Coronary artery (tissue), 2 donors: ENCODE measurements around the gene FAM20C.
"Not testable (repeated sequence)": the region's sequence is repeated elsewhere in the genome, so short reads cannot be mapped to it uniquely, and the experiment has no call there.

Experiments
- DNase-seq: peaks from one replicate; pipeline ENCODE4 v3.0.0-alpha.2; 2017; ENCODE audit warnings: low spot score
- H3K27ac ChIP-seq, 2 donors: fragments of 200-600 bp; sonication (generic); one replicate each; pipeline ENCODE4 v1.5.1; 2016 to 2019
- H3K4me3 ChIP-seq: fragments of 200-600 bp; sonication (generic); 2 replicates; pipeline ENCODE4 v1.5.1; 2016; ENCODE audit warnings: mild to moderate bottlenecking, moderate library complexity
- TF ChIP-seq, protein P1 (sequence below): fragments of 200-600 bp; sonication (generic); IDR thresholded peaks from one replicate; pipeline ENCODE4 v1.5.1; 2019; ENCODE audit warnings: antibody characterized with exemption

Gene FAM20C

DNA sequence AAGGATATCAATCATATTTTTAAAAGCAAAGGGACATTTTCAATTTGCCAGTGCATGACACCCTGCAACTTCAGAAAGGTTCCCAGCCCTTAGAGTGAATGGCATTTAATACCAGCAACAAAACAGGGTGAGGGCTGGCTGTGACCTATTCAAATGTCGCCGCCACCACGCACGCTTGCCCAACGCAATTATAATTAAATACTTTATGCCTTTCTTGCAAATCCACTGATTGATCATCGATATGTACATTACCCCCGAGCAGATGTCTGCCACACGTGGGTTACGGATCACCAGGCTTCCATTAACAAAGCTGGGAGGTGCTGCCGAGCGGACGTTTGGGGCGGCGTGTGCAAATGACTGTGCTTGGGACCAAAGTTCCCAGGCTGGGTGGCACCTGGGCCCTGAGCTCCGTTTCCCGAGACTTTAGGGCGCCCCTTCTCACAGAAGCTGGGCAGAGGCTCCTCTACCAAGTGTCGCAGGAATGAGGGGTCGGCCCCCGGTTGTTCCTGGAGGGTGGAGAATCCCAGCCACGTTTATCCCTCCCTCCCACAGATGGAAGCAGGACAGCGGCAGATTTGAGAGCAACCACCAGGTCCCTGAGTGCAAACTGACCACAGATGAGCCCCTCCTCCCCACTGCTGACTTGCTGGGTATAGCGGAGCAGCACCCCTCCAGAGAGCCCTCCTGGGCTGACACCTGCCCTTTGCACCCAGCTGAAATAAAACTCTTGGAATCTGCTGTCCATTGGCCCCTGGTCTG lies 101.5 kb downstream of the FAM20C start:
- no peak overlapping the region for H3K4me3 ChIP-seq
- TF ChIP-seq, protein P1, sequence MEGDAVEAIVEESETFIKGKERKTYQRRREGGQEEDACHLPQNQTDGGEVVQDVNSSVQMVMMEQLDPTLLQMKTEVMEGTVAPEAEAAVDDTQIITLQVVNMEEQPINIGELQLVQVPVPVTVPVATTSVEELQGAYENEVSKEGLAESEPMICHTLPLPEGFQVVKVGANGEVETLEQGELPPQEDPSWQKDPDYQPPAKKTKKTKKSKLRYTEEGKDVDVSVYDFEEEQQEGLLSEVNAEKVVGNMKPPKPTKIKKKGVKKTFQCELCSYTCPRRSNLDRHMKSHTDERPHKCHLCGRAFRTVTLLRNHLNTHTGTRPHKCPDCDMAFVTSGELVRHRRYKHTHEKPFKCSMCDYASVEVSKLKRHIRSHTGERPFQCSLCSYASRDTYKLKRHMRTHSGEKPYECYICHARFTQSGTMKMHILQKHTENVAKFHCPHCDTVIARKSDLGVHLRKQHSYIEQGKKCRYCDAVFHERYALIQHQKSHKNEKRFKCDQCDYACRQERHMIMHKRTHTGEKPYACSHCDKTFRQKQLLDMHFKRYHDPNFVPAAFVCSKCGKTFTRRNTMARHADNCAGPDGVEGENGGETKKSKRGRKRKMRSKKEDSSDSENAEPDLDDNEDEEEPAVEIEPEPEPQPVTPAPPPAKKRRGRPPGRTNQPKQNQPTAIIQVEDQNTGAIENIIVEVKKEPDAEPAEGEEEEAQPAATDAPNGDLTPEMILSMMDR = no peak
- no peak for DNase-seq
- no peak overlapping the region for H3K27ac ChIP-seq

DNA sequence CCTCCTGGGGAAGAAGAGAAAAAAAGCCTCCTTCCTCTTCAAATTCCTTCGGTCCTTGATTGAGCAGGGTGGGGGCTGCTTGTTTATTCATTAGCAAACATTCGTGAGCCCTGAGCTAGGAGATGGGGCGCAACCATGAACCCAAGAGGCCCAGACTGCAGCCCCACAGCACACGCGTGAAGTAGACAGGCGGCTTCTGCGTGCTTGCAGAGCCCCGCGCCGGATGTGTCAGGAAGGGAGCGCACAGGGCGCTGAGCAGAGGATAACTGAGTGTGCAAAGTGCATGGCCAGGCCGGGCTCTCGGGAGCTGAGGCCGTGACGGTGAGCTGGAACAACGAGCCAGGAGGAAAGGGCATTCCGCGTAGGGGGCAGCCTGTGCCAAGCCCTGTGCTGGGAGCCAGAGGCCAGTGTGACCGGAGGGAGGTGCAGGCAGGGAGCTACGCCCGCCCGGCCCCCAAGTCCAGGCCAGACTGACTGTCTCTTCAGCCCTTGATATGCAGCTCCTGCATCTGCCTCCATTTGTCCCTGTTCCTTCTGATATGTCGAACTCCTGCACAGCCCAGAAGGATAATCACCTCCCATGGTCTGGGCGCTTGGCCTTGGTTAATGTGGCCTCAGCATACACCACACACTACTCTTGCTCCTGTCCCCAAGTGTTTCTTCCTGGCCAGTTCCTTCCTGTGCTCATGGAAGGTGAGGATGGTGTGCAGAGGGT lies 102.2 kb downstream of the FAM20C start:
- no peak for DNase-seq
- Histone ChIP-seq H3K4me3 (no peak overlapping the region), H3K27ac (no peak overlapping the region)
- TF ChIP-seq, protein P1 = no peak

DNA sequence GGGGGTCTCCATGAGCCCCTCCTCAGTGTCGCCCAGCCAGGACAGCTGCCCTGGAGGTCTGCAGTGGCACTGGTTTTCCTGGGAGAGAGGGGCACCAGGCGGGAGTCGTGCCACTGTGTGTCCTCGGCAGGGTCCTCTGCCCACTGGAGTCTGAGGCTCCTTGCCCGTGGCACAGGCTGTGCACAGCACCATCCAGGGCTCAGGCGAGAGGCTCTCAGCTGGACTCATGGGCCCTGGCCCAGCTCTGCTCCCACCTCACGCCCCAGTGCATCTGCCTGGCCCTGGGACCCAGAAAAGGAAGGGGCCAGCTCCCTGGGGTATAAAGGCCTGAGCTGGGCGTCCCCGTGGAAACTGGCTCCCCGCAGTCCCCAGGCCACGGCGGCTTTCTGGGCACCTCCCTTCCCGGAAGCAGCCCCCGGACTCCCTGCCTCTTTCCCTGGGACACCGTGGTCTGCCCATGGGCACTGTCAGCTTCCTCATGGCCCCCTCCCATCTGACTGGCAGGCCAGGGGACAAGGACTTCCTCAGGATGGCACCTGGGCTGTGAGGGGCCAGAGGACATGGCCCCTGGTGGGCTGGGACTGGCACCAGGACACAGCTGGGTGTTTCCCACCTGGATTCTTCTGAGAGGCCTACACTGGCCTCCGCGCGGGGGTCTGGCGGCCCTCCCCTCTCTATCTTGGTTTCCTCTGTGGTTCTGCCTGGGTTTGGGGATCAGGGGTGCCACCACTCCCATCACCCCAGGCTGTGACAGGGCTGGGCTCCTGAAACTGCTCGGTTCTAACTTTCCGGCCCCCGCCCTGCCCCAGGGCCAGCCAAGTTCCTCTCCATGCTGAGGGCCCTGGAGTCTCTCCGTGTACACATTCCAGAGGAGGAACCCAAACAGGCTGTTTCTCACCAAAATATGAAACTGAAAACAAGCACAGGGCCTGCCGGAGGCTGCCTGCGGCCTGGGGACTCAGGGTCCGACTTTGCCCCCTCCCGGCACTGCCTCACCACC lies 103.1 kb downstream of the FAM20C start:
- H3K27ac ChIP-seq = no peak overlapping the region
- TF ChIP-seq, protein P1 = no peak
- DNase-seq = no peak
- H3K4me3 ChIP-seq = no peak overlapping the region

DNA sequence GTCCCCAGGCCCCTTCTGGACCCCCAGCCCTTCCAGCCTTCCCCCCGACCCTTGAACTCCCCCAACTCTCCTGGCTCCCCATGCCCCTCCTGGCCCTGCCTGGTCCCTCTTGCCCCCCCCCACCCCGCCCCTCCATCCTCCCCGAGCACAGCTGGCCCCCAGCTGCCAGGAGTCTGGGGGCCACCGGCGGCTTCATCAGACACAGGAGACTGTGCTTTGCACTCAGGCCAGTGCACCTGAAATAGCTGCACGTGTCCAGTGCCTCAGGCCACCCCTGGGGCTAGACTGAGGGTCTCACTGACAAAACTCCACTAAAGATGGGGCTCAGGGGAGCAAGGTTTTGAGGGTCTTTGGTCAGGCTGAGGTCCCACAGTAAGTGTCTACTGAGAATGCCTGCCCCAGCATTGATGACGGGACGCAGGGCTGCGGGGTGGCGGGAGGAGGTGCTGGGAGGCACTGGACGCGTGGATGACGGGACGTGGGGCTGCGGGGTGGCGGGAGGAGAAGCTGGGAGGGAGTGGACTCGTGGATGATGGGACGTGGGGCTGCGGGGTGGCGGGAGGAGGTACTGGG lies 104.1 kb downstream of the FAM20C start:
- DNase-seq = no peak
- TF ChIP-seq, protein P1 = no peak
- H3K4me3 ChIP-seq = no peak overlapping the region
- no peak overlapping the region for H3K27ac ChIP-seq

DNA sequence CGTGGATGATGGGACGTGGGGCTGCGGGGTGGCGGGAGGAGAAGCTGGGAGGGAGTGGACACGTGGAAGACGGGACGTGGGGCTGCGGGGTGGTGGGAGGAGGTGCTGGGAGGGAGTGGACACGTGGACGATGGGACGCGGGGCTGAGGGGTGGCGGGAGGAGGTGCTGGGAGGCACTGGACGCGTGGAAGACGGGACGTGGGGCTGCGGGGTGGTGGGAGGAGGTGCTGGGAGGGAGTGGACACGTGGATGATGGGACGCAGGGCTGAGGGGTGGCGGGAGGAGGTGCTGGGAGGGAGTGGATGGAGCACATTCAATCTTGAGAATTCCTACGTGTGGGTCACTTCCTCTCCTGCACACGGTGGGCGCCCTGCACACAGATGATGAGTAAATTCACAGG lies 104.8 kb downstream of the FAM20C start:
- DNase-seq, H3K4me3 ChIP-seq, H3K27ac ChIP-seq: not testable (repeated sequence)

DNA sequence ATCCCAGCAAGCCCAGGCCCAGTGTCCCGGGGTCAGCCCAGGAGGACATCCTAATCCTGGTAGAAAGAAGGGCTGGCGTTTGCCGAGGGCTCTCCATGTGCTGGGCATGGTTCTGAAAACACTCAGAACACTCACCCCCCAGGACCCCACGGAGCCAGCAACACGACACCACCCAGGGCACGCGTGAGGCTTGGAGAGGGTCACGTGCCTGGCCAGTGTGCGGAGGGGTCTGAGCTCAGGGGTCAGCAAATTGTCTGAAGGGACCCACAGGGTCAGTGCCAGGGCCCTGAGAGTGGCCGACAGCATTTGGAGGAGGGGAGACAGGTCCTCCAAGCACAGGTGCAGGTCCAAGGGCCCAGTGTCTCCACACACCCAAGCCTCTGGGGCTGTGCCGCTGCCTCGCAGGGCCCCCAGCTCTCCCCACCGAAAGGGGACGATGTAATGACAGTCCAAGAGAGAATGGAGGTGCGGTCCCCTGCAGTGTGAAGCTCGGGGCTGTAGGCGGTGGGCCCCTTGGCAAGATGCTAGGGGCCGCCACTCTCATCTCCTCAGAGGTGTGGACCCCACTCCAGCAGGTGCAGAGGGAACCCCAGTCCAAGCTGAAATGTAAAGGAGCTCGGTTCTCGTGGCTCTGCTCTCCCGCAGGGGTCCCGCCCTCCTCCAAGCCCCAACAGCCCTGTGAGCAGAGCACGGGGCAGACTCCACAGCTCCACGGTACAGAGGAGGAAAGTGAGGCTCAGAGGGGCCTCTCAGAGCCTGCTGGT lies 105.4 kb downstream of the FAM20C start:
- DNase-seq = no peak
- Histone ChIP-seq H3K4me3 (no peak overlapping the region), H3K27ac (no peak overlapping the region)
- TF ChIP-seq, protein P1 = no peak
